HG02943 (cell line): Measurements from ENCODE around the gene PTPRG.
A peak's percentile ranks its signal among the peaks of the same experiment; 100 is the strongest.
"Not testable (repeated sequence)": the region's sequence is repeated elsewhere in the genome, so short reads cannot be mapped to it uniquely, and the experiment has no call there.

Experiments
- ATAC-seq: cut with Tn5 transposase; IDR thresholded peaks from one replicate; pipeline ENCODE4 v1.9.1; 2021; ENCODE audit warnings: mild to moderate bottlenecking, low read depth, moderate library complexity; ENCODE audit not compliant: unreplicated experiment

Gene PTPRG

GRCh38 chr3:61714225-61714624 is 152.9 kb downstream of the PTPRG start:
- ATAC-seq = no peak

GRCh38 chr3:61715886-61716527 is 154.6 kb downstream of the PTPRG start:
- no peak for ATAC-seq

GRCh38 chr3:61716693-61717092 is 155.3 kb downstream of the PTPRG start:
- ATAC-seq = not testable (repeated sequence)

- ATAC-seq = no peak
Measured at GRCh38 chr3:61718565-61718964, 157.2 kb downstream of the PTPRG start.

- ATAC-seq = no peak
Measured at GRCh38 chr3:61719278-61719977, 158.1 kb downstream of the PTPRG start.

GRCh38 chr3:61723038-61723437 is 161.7 kb downstream of the PTPRG start:
- ATAC-seq = no peak

GRCh38 chr3:61724183-61724582 is 162.8 kb downstream of the PTPRG start:
- peak; percentile 81 for ATAC-seq

- ATAC-seq = peak; percentile 18
Measured at GRCh38 chr3:61724801-61725200, 163.4 kb downstream of the PTPRG start.

GRCh38 chr3:61725851-61726333 is 164.5 kb downstream of the PTPRG start:
- ATAC-seq = no peak

GRCh38 chr3:61727435-61727834 is 166.1 kb downstream of the PTPRG start:
- no peak for ATAC-seq

GRCh38 chr3:61729038-61729634 is 167.8 kb downstream of the PTPRG start:
- no peak for ATAC-seq

GRCh38 chr3:61730056-61730455 is 168.7 kb downstream of the PTPRG start:
- no peak for ATAC-seq

- no peak for ATAC-seq
Measured at GRCh38 chr3:61730577-61731231, 169.3 kb downstream of the PTPRG start.

GRCh38 chr3:61733000-61733399 is 171.6 kb downstream of the PTPRG start:
- no peak for ATAC-seq

- no peak for ATAC-seq
Measured at GRCh38 chr3:61733876-61734275, 172.5 kb downstream of the PTPRG start.

GRCh38 chr3:61734749-61735686 is 173.6 kb downstream of the PTPRG start:
- no peak for ATAC-seq

GRCh38 chr3:61736506-61736905 is 175.1 kb downstream of the PTPRG start:
- no peak for ATAC-seq

GRCh38 chr3:61739640-61740039 is 178.3 kb downstream of the PTPRG start:
- no peak for ATAC-seq

GRCh38 chr3:61740494-61740893 is 179.1 kb downstream of the PTPRG start:
- no peak for ATAC-seq

GRCh38 chr3:61741551-61741950 is 180.2 kb downstream of the PTPRG start:
- ATAC-seq = no peak
